Fibroblast of lung (primary cell): Measurements from ENCODE around the gene ARMC9. TPM values are rescaled to one million over a fixed set of nuclear protein-coding genes. Genes with fewer than 3 reads are reported as not detected.
"Not testable (repeated sequence)": the region's sequence is repeated elsewhere in the genome, so short reads cannot be mapped to it uniquely, and the experiment has no call there.

Experiments
- DNase-seq, 2 donors: peaks; one replicate each; pipeline versions ENCODE4 v3.0.0 to v3.0.0-alpha.2; 2010; ENCODE audit warnings: low read depth in 2 of 2
- H2AFZ ChIP-seq: 2 replicates; pipeline ENCODE4 v1.5.1; 2012; ENCODE audit warnings: low read length, control low read depth, inconsistent platforms
- H3K27ac ChIP-seq: 2 replicates; pipeline ENCODE4 v1.5.1; 2011; ENCODE audit warnings: low read length, control low read depth; ENCODE audit not compliant: insufficient read depth
- H3K27me3 ChIP-seq: 2 replicates; pipeline ENCODE4 v1.5.1; 2011; ENCODE audit warnings: mild to moderate bottlenecking, low read length; ENCODE audit not compliant: control insufficient read depth, insufficient read depth
- H3K36me3 ChIP-seq: 2 replicates; pipeline ENCODE4 v1.5.1; 2011; ENCODE audit warnings: low read length; ENCODE audit not compliant: control insufficient read depth, insufficient read depth
- H3K4me1 ChIP-seq: 2 replicates; pipeline ENCODE4 v1.5.1; 2011; ENCODE audit warnings: low read length; ENCODE audit not compliant: control insufficient read depth, insufficient read depth; ENCODE audit errors: extremely low read depth
- H3K4me2 ChIP-seq: 2 replicates; pipeline ENCODE4 v1.5.1; 2011; ENCODE audit warnings: low read length, control low read depth; ENCODE audit not compliant: insufficient read depth; ENCODE audit errors: extremely low read depth
- H3K4me3 ChIP-seq, 4 experiments: fragments of 200-600 bp in 1 of 4; sonication (generic) in 1 of 4; replicated peaks in 1 of 4; 2 replicates each; pipeline ENCODE4 v1.5.1; 2011 to 2016; ENCODE audit warnings: low read length in 4 of 4, low read depth in 3 of 4, mild to moderate bottlenecking in 3 of 4, control low read depth in 2 of 4, inconsistent platforms in 1 of 4, mixed read lengths in 1 of 4; ENCODE audit not compliant: insufficient read depth in 1 of 4; ENCODE audit errors: control extremely low read depth in 1 of 4
- H3K79me2 ChIP-seq: 2 replicates; pipeline ENCODE4 v1.5.1; 2012; ENCODE audit warnings: mild to moderate bottlenecking, low read length, inconsistent platforms; ENCODE audit not compliant: control insufficient read depth, insufficient read depth
- H3K9ac ChIP-seq: 2 replicates; pipeline ENCODE4 v1.5.1; 2011; ENCODE audit warnings: mild to moderate bottlenecking, low read length, control low read depth; ENCODE audit not compliant: insufficient read depth
- H3K9me3 ChIP-seq: 2 replicates; pipeline ENCODE4 v1.5.1; 2012; ENCODE audit warnings: low read depth, low read length; ENCODE audit not compliant: control insufficient read depth, insufficient read depth
- H4K20me1 ChIP-seq: 2 replicates; pipeline ENCODE4 v1.5.1; 2011; ENCODE audit warnings: low read length; ENCODE audit not compliant: control insufficient read depth, insufficient read depth; ENCODE audit errors: extremely low read depth
- EZH2 ChIP-seq: IDR thresholded peaks from 2 replicates; pipeline ENCODE4 v1.5.1; 2012; ENCODE audit warnings: low read length, control low read depth, mild to moderate bottlenecking; ENCODE audit errors: missing control alignments
- polyA plus RNA-seq, 2 donors: library from polyadenylated mRNA; depleted of rRNA in 1 of 2; stranded (reverse) in 1 of 2; unstranded in 1 of 2; fragments of >200 nt; gene quantifications; 2 replicates each; pipeline ENCODE4 v1.2.1, GENCODE V29; 2011 to 2012; ENCODE audit warnings: missing spikeins in 1 of 2
- total RNA-seq: library from RNA; depleted of rRNA; stranded (reverse); fragments of >200 nt; gene quantifications from 2 replicates; pipeline ENCODE4 v1.2.1, GENCODE V29; 2014
- TF ChIP-seq, protein P1 (sequence below), 2 donors: IDR thresholded peaks in 1 of 2; conservative IDR thresholded peaks in 1 of 2; 1 replicate in 1 of 2; 2 replicates in 1 of 2; pipeline ENCODE4 v1.5.1; 2011 to 2012; ENCODE audit warnings: low read length in 2 of 2, control low read depth in 1 of 2, inconsistent platforms in 1 of 2, low read depth in 1 of 2, mild to moderate bottlenecking in 1 of 2

The ARMC9 gene
- total and polyA plus RNA-seq, 2 donors (not counting 1 experiment from before 2014, with no cell fraction given) = 68.4 to 153 TPM

DNA sequence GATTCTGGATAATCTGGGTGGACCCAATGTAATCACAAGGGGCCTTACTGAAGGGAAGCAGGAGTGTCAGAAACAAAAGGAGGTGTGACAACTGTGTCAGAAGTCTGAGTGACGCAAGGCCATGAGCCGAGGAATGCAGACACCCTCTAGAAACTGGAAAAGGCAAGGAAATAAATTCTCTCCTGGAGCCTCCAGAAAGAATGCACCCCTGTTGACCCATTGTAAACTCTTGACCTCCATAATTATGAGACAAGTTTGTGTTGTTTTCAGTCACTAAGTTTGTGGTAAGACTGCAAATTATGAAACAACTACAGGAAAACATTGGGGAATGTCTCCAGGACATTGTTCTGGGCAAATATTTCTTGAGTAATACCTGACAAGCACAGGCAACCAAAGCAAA, 149.7 kb downstream of the ARMC9 start:
- Histone ChIP-seq H3K36me3 (peaks cover 2% of the 10 kb centered on the region), H4K20me1 (no peaks in the 10 kb centered on the region), H3K27me3 (no peaks in the 10 kb centered on the region), H3K9me3 (no peaks in the 10 kb centered on the region), H3K27ac (no peak overlapping the region), H2AFZ (no peak overlapping the region), H3K4me1 (no peaks in the 10 kb centered on the region), H3K79me2 (no peaks in the 10 kb centered on the region), H3K4me2 (no peak overlapping the region), H3K4me3 (no peak overlapping the region), H3K9ac (no peak overlapping the region)
- no peak for TF ChIP-seq EZH2
- TF ChIP-seq, protein P1, sequence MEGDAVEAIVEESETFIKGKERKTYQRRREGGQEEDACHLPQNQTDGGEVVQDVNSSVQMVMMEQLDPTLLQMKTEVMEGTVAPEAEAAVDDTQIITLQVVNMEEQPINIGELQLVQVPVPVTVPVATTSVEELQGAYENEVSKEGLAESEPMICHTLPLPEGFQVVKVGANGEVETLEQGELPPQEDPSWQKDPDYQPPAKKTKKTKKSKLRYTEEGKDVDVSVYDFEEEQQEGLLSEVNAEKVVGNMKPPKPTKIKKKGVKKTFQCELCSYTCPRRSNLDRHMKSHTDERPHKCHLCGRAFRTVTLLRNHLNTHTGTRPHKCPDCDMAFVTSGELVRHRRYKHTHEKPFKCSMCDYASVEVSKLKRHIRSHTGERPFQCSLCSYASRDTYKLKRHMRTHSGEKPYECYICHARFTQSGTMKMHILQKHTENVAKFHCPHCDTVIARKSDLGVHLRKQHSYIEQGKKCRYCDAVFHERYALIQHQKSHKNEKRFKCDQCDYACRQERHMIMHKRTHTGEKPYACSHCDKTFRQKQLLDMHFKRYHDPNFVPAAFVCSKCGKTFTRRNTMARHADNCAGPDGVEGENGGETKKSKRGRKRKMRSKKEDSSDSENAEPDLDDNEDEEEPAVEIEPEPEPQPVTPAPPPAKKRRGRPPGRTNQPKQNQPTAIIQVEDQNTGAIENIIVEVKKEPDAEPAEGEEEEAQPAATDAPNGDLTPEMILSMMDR (conservative IDR thresholded peaks at IDR 0.05 in 1 of 2, IDR thresholded peaks at IDR 0.05 in 1 of 2; ENCODE audit: low read depth in 1 of 2, low read length in 2 of 2) = no peak
- DNase-seq = no peak

GRCh38 chr2:231348704-231349373, 150.4 kb downstream of the ARMC9 start:
- no peak for TF ChIP-seq EZH2
- TF ChIP-seq, protein P1 (conservative IDR thresholded peaks at IDR 0.05 in 1 of 2, IDR thresholded peaks at IDR 0.05 in 1 of 2; ENCODE audit: low read depth in 1 of 2, low read length in 2 of 2) = no peak
- H3K9ac ChIP-seq = no peak overlapping the region
- H3K4me3 ChIP-seq = no peak overlapping the region
- H3K79me2 ChIP-seq = no peaks in the 10 kb centered on the region
- H3K27ac ChIP-seq = no peak overlapping the region
- peaks cover 2% of the 10 kb centered on the region for H3K36me3 ChIP-seq
- H3K4me2 ChIP-seq = no peak overlapping the region
- H3K4me1 ChIP-seq = no peaks in the 10 kb centered on the region
- H3K27me3 ChIP-seq = no peaks in the 10 kb centered on the region
- H3K9me3 ChIP-seq = no peaks in the 10 kb centered on the region
- no peak overlapping the region for H2AFZ ChIP-seq
- H4K20me1 ChIP-seq = no peaks in the 10 kb centered on the region
- DNase-seq = no peak

GRCh38 chr2:231349374-231349735, 150.9 kb downstream of the ARMC9 start:
- H4K20me1 ChIP-seq, H3K4me2 ChIP-seq, DNase-seq, H3K27ac ChIP-seq, H3K9ac ChIP-seq, H3K9me3 ChIP-seq, H3K4me1 ChIP-seq, H3K27me3 ChIP-seq, H2AFZ ChIP-seq, H3K36me3 ChIP-seq, H3K79me2 ChIP-seq, H3K4me3 ChIP-seq: not testable (repeated sequence)
